NOMO-1 treated with dmso at 0.1 percent for 144 hours (cell line): ENCODE data around the gene ERBB2.

Experiments used
- DNase-seq: peaks from one replicate; lab custom pipeline; 2025; ENCODE audit not compliant: unreplicated experiment; lab: John Stamatoyannopoulos, UW

Gene ERBB2

DNA sequence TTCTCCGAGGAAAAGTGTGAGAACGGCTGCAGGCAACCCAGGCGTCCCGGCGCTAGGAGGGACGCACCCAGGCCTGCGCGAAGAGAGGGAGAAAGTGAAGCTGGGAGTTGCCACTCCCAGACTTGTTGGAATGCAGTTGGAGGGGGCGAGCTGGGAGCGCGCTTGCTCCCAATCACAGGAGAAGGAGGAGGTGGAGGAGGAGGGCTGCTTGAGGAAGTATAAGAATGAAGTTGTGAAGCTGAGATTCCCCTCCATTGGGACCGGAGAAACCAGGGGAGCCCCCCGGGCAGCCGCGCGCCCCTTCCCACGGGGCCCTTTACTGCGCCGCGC, at the start of gene ERBB2:
Gene ERBB2, plus strand, starts transcription at position 247 of the 330 bp plus-strand sequence. CDS start 175 bp downstream, outside the sequence.
- no peak for DNase-seq

DNA sequence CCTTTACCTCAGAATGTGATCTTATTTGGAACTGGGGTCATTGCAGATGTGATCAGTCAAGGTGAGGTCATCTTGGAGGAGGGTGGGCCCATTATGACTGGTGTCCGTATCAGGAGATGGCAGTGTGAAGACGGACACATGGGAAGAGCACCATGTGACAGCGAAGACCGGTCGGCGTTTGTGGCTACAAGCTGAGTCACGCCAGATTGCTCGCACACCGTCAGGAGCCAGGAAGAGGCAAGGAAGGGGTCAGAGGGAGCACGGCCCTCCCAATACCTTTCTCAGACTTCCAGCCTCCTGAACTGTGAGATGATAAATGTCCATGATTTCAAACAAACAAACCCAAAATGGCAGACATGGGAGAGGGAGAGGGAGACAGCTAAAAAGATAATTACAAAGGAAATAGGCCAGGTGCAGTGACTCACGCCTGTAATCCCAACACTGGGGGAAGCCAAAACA, 49.7 kb upstream of the ERBB2 start:
- DNase-seq, result no peak

DNA sequence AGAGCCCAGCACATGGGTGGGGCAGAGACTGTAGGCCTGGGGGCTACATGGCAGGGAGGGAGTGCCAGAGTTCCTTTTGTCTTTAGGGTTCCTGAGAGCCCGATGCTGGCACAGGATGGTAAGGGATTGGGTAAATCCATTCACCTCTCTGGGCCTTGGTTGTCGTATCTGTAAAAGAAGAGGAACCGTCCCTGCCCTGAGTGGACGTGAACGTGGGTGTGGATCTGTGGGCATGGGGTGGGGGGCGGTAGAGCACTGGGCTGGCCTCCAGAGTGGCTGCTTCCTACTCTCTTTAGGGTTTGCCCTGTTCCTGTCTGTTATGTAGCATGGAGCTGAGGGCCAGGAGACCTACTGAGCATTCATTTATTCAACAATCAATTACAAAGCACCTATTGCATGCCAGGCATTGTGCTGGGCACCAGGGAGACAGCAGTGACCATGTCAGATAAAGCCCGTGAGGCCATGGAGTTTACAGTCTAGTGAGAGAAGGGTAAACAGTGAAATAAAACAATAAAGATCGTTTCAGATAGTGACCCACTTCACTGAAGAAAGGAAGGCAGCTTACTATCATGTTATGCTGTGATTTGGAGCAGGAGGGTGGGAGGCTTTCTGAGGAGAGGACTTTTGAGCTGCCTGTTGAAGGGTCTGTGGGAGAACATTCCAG, 47.8 kb upstream of the ERBB2 start:
- no peak for DNase-seq

DNA sequence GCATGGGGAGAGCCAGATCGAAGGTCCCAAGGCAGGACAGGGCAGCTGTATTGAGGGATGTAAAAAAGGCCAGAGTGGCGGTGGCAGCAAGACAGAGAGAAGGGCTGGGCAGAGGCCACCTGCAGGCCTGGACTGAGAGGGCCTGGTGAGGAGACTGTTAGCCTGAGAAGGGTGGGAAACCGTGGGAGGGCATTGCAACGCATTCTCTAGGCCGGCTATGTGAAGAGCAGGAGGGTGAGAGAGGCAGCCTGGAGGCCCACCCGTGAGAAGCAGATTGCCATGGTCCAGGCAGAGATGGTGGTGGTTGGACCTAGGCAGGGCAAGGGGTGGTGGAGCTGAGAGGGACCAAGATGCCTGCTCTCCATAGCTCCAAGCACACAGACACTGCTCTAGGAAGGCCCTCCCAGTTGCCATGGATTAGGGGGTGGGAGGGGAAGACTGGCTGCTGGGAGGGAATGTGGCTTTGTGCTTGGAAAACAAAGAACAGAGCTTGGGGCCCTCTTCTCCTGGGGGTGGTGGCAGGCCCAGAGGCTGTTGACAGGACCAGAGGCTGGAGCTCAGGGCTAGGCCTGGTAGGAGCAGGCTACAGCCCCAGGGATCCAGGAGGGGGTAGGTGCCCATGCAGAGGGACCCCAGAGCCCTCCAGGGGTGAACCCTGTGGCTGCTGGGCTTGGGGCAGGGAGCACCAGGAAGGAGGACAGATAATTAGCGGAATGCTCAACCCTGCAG, 47.1 kb upstream of the ERBB2 start:
- DNase-seq, result no peak

DNA sequence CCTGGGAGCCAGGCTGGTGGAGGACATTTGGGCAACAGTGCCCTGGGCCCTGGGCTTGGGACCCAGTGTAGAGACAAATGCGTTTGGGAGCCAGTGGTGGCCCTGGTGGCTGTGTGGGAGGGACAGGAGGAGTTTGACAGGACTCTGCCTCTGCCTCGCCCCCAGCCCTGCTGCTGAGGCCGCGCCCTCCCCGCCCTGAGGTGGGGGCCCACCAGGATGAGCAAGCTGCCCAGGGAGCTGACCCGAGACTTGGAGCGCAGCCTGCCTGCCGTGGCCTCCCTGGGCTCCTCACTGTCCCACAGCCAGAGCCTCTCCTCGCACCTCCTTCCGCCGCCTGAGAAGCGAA, 46.6 kb upstream of the ERBB2 start:
- DNase-seq, result no peak

DNA sequence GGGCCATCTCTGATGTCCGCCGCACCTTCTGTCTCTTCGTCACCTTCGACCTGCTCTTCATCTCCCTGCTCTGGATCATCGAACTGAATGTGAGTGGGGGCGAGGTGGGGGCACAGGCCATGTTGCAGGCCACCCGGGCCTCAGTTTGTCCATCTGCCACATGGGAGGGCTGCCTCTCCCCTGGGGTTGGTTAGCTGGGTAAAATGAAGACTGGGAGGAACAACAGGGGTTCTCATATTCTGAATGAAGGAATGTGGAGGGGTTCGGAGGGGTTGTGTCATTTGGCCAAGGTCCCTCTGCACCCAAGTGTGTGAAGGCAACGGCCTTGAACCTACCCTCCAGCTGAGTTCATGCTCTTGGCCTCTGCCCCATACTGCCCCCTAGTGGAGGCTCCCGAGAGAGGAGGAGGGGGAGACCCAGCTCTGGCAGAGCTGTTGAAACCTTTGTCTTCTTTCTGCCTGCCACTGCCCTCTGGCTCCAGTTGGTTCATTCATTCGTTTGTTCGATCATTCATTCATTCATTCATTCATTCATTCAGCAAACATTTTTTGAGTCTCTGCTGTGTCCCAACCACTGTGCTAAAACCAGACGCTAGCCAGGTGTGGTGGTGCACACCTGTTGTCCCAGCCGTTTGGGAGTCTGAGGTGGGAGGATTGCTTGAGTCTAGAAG, 46.1 kb upstream of the ERBB2 start:
- peak; percentile 13 for DNase-seq

DNA sequence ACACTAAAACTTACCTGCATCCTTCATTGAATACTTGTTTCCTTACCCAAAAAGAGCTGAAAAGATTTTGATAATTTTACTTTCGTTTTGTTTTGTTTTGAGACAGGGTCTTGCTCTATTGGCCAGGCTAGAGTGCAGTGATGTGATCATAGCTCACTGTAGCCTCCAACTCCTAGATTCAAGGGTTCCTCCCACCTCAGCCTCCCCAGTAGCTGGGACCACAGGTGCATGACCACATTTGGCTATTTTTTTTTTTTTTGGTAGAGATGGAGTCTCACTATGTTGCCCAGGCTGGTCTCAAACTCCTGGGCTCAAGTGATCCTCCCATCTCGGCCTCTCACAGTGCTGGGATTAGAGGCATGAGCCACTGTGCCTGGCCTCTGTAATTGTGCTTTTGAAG, 44.8 kb upstream of the ERBB2 start:
- no peak for DNase-seq

DNA sequence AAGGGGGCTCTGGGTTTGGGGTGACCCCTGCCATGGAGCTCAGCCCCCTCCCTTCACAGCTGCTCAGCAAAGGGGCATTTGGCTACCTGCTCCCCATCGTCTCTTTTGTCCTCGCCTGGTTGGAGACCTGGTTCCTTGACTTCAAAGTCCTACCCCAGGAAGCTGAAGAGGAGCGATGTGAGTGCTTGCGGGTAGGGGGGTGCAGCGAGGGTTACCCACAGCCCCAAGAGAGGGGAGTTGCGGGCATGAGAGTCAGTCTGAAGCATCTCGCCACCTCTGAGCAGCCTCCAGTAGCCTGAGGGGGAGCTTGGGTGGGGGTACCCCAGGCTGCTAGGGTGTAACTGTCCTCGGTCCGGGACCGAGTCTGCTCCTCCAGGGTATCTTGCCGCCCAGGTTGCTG, 41.5 kb upstream of the ERBB2 start:
- DNase-seq, result no peak

DNA sequence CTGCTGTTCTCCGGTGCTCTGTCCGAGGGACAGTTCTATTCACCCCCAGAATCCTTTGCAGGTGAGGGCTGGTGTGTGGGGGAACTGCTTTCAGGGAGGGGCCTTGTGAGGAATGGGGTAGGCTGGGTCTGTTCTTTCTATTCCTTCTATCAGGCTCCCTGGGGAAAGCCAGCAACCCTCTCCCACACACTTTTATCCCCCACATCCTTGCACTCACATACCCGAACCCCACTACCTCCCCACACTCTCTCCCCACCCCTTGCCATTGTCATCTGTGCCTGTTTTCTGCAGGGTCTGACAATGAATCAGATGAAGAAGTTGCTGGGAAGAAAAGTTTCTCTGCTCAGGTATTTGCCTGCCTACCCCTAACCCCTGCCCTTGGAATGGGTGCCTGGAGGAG, 41.1 kb upstream of the ERBB2 start:
- no peak for DNase-seq

DNA sequence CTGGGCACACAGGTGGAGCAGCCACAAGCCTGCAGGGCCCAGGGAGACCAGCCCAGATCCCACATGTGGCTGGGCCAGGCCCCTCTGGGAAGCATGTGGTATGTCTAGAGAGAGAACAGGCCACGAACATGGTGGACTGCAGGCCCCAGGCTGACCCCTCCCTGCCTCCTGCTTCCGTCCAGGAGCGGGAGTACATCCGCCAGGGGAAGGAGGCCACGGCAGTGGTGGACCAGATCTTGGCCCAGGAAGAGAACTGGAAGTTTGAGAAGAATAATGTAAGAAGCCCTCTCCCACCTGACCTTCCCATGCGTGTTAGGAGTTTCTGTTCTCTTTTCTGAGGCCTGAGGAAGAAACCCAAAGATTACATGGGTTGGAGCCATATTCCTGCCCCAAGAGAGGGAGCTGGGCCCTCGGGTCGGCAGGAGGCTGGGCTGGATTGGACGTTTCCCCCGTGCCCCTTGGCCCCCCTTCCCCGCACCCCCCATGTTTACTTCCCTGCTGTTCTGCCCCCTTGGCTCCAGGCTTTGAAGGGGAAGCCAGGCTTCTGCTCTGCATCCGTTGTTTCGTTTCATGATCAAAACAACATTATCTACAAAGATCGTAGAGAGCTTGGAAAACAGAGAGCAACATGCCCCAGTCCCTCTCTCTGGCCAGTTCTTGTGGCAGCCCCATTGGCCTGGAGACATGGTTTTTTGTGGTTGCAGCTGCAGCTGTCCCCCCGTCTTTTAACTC, 40.4 kb upstream of the ERBB2 start:
- peak; percentile 14 for DNase-seq

DNA sequence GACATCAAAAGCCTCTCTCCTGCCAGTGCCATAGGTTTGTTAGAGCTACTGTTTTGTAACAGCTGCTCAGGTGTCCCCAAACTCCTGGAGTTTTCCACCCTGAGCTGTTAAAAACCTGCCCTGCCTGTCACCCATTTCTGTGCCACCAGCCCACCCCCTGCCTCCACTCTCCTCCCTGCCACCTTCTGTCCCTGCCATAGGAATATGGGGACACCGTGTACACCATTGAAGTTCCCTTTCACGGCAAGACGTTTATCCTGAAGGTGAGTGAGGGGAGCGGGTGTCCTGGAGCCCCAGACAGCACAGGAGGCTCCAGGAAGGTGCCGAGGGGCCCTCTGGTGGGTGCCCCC, 39.9 kb upstream of the ERBB2 start:
- DNase-seq, result no peak

DNA sequence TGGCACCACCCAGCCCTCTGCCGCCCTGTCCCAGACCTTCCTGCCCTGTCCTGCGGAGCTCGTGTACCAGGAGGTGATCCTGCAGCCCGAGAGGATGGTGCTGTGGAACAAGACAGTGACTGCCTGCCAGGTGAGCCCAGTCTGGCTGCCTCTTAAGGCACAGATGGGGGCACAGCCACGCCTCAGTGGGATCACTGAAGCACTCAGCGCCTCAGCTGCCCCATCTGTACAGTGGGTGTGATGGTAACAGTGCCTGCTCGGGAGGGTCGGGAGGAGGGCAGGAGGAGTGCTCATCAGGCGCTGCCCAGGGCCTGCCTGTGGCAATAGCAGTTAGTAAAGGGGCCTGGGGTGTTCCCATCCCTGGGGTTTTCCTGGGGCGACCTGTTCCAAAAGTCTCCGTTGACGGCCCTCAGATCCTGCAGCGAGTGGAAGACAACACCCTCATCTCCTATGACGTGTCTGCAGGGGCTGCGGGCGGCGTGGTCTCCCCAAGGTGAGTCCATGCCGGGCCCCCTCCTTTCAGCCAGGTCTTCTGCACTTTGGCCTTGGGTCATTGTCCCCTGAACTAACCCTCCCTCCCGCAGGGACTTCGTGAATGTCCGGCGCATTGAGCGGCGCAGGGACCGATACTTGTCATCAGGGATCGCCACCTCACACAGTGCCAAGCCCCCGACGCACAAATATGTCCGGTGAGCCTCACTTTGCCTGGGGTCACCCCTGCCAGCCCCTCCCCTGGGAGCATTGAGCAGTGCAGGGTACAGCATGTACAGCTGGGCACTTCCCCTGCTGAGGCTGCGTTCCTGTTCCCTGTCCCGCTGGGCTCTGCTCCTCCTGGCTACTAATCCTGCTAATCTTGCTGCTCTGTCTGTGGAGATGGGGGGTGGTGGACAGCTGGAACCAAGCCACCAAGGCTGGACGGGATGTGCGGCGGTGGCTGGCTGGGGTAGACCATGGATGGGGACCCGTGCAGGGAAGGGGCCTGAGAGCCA, 39.2 kb upstream of the ERBB2 start:
- no peak for DNase-seq

DNA sequence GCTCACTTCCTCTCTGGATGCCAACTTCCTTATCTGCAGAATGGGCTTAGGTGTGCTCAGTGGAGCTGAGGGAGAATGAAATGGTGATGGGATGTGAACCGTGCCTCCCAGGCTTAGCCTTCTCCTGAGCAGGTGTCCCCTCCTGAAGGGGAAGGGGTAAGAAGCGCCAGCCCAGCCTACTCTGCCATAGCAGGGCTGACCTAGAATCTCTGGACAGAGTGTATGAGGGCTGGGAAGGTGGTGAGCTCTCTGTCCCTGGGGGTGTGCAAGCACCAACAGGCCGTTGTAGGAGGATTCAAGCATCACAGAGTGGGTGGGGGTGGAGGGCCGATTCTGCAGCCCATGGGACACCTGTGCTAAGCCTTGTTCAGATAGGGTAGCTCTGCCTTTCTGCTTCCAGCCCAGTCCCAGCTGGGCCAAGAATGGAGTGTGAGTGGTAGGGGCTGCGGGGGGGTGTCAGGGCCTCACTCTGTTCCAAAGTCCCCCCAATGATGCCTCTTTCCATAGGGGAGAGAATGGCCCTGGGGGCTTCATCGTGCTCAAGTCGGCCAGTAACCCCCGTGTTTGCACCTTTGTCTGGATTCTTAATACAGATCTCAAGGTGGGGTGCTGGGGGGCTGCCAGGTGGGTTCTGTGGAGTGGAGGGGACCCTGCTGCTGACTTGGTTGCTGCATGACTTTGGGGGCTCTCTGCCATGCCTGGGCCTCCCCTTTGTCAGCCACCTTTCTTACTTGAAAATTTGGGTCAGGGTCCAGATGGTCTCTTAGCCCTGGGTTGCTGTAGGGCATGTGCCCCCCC, 37.9 kb upstream of the ERBB2 start:
- DNase-seq, result no peak

DNA sequence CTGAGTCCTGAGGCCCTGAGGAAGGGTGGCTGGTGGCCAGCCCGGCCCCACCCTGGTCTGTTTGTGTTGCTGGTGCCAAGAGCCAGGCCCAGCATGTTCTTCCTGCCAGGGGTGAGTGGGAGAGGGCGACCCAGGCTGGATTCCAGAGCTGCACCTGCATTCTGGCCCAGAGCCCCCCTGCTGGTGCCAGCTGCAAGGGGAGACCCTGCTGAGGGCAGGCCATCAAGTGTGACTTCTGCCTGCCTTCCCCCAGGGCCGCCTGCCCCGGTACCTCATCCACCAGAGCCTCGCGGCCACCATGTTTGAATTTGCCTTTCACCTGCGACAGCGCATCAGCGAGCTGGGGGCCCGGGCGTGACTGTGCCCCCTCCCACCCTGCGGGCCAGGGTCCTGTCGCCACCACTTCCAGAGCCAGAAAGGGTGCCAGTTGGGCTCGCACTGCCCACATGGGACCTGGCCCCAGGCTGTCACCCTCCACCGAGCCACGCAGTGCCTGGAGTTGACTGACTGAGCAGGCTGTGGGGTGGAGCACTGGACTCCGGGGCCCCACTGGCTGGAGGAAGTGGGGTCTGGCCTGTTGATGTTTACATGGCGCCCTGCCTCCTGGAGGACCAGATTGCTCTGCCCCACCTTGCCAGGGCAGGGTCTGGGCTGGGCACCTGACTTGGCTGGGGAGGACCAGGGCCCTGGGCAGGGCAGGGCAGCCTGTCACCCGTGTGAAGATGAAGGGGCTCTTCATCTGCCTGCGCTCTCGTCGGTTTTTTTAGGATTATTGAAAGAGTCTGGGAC, 37.1 kb upstream of the ERBB2 start:
- DNase-seq, result no peak

DNA sequence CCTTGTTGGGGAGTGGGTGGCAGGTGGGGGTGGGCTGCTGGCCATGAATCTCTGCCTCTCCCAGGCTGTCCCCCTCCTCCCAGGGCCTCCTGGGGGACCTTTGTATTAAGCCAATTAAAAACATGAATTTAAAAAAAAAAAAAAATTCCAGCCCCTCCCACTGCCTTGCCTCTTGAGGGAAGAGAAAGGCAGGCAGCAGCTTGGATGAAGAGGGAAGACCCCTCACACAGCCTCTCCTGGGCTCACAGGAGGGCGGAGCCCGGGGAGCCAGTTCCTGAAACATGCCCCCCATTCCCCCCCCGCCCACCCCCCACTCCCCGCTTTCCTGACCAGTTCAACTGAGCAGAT, 36.5 kb upstream of the ERBB2 start:
- DNase-seq, result no peak

DNA sequence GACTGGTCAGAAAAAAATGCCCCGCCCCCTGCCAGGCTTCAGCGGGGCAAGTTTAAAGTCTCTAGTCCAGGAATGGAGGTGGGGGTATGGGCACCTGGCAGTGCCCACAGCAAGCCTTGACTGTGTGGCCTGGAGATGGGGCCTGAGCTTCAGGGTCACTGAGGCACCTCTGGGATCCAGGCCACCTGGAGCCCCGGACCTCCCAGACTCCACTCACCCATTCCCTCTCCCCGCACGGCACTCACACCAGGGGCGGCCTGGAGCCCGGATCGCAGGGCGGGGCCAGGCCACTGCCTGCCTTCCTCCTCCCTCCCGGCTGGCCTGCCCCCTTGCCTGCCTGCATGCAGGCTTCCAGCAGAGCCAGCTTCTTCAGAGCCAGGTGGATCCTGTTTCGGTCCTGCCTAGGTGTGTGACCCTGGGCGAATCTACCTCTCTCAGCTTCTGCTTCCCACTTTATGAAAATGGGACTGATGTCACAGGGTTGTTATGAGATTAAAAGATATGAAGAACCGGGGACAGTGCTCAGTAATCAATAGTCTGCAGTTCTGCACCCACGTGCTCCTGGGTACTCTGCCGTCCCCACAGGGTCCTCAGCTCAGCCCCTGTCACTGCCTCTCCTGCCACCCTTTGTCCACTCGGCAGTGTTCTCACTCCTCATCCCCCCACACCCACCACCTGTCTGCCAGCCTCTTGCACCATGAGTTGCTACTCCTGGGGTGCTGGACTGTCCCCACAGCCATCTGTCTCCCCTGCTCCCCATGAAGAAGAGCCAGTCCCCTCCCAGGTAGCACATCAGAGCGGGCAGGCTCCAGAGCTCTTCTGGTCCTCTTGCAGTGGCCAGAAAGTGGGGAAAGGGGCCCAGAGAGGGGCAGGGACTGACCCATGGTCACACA, 35.9 kb upstream of the ERBB2 start:
- DNase-seq, result no peak

DNA sequence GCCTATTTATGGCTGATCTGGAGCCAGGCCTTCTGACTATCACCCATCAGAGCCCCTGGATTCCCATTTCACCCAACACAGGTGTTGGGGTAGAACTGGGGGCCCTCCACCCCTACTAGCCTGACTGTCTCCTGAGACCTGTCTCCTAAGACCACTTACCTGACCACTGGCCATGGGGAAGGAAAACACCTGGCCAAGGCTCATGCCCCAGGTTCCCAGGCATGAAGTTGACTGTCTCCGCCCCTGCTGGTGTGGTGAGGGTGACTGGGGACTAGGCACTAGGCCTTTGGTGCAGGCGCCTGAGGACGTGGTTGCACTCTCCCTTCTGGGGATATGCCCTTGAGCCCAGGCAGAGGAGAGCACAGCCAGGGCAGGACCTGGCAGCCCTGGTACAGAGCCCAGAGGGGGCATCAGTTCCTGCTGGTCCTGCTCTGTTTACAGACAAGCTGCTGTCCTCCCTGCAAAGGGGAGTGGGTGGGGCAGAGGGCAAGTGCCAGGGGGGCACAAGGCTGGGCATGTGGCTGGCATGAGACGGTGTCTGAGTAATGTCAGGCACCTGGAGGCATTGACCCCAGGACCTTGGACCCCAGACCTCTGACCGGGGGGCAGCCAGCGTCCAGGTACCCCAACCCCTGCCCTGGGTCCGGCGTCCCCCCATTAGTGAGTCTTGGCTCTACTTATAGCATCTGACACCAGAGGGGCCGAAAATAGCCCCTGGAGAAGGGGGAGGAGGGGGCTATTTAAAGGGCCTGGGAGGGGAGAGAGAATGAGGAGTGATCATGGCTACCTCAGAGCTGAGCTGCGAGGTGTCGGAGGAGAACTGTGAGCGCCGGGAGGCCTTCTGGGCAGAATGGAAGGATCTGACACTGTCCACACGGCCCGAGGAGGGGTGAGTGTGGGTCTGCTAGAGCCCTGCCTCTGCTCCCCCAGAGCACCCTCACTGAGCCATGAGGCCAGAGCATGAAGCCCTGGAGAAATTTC, 35.0 kb upstream of the ERBB2 start, which contains the start of gene TCAP:
Gene TCAP, plus strand, starts transcription at position 769 of the 981 bp plus-strand sequence. Its CDS starts 11 bp downstream, at position 780.
- no peak for DNase-seq
